Measurements from ENCODE around the gene TP73.

The TP73 gene

DNA sequence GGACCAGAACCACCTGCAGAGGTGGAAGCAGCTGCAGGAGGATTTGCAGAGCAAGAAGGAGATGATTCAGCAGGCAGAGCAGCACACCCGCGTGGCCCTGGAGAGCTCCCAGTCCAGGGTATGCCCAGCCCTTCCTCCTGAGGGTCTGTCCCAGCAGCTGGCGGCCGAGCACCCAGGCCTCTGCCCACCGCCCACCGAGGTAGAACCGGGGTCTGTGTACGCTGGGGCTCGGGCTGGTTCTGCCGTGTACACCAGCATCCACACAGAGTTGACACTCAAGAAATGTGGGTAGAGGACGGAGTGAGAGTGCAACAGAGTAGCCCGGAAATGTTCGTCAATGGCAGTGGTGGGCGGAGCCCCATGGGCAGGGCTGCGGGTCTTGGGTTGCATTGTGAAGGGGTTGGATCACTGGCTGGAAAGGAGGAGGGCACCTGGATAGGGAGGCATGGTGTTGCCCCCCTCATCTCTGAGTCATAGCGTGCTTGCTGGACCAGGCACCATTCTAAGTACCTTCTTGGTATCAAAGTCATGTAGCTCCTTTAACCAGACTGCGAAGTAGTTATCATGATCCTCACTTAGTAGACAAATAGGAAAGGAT lies 115.1 kb downstream of the TP73 start:
- H3K4me3 ChIP-seq (ENCODE audit: low read depth, low read length): no peak overlapping the region
- in situ Hi-C loops (cut with HindIII; ENCODE audit: low sequenced_read_pairs): no loop called here
- TF ChIP-seq, protein P1, sequence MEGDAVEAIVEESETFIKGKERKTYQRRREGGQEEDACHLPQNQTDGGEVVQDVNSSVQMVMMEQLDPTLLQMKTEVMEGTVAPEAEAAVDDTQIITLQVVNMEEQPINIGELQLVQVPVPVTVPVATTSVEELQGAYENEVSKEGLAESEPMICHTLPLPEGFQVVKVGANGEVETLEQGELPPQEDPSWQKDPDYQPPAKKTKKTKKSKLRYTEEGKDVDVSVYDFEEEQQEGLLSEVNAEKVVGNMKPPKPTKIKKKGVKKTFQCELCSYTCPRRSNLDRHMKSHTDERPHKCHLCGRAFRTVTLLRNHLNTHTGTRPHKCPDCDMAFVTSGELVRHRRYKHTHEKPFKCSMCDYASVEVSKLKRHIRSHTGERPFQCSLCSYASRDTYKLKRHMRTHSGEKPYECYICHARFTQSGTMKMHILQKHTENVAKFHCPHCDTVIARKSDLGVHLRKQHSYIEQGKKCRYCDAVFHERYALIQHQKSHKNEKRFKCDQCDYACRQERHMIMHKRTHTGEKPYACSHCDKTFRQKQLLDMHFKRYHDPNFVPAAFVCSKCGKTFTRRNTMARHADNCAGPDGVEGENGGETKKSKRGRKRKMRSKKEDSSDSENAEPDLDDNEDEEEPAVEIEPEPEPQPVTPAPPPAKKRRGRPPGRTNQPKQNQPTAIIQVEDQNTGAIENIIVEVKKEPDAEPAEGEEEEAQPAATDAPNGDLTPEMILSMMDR (IDR thresholded peaks at IDR 0.05; ENCODE audit: low read depth, low read length): no peak
- no peak for DNase-seq (ENCODE audit: low read depth, low spot score)

DNA sequence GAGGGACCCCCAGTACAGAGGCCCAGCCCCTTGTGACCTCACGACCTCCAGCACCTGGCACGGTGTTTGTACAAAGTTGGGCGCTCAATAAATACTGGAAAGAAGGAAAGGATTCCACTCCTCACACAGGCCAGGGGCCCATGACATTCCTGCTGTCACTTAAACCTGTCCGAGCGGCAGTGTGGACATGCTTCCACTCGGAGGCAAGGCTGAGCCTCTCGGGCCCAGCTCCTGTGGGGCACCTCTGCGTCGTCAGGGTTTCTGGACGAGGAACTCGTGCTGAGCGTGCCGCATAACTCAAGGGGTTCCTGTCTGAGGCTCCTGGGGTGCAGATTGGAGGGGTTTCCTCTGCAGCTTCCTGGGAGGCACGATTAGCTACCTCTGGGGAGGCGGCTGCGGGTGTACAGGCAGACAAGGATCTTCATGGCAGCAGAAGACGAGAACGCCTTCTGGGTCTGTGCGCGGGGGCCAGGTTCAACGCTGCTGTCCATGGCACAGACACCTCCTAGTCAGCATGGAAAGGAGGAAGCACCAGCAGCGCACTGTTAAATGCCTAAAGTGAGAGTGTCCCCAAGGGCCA lies 116.6 kb downstream of the TP73 start:
- TF ChIP-seq, protein P1 (IDR thresholded peaks at IDR 0.05; ENCODE audit: low read depth, low read length): no peak
- no peak for DNase-seq (ENCODE audit: low read depth, low spot score)
- no peak overlapping the region for H3K4me3 ChIP-seq (ENCODE audit: low read depth, low read length)
- in situ Hi-C loops (cut with HindIII; ENCODE audit: low sequenced_read_pairs): no loop called here

DNA sequence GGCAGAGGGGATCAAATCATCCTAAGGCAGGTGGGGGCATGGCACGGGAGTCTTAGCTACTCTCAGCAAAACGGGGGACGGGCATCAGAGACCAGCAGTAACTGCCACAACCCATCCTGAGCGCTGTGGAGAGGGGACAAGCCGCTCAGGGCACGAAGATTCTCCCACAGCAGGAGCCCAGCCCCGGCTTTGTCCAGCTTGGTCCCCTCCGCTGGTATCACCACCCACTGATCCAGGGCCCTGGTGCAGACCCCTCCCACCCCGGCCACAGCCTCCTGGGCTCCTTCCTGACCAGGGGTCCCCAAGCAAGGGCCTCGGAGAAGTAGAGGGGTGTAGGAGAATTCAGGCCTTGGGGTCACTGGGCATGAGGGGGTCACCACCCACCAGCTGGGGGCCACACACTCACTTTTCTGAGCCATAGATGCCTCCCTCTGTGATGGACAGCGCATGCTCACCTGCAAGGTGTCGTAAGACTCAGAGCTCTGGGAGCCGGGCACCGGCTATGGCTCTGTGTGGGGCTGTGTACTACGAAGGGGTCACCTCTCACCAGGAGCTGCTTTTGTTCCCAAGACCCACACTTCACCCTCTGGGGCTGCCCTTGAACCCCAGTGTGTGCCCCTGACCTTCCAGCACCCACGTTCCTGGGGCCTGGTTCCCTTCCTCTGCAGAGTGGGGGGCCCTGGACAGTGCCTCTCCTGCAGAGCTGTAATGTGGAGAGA lies 117.9 kb downstream of the TP73 start:
- H3K4me3 ChIP-seq (ENCODE audit: low read depth, low read length): no peak overlapping the region
- no peak for DNase-seq (ENCODE audit: low read depth, low spot score)
- in situ Hi-C loops (cut with HindIII; ENCODE audit: low sequenced_read_pairs): no loop called here
- TF ChIP-seq, protein P1 (IDR thresholded peaks at IDR 0.05; ENCODE audit: low read depth, low read length): no peak

DNA sequence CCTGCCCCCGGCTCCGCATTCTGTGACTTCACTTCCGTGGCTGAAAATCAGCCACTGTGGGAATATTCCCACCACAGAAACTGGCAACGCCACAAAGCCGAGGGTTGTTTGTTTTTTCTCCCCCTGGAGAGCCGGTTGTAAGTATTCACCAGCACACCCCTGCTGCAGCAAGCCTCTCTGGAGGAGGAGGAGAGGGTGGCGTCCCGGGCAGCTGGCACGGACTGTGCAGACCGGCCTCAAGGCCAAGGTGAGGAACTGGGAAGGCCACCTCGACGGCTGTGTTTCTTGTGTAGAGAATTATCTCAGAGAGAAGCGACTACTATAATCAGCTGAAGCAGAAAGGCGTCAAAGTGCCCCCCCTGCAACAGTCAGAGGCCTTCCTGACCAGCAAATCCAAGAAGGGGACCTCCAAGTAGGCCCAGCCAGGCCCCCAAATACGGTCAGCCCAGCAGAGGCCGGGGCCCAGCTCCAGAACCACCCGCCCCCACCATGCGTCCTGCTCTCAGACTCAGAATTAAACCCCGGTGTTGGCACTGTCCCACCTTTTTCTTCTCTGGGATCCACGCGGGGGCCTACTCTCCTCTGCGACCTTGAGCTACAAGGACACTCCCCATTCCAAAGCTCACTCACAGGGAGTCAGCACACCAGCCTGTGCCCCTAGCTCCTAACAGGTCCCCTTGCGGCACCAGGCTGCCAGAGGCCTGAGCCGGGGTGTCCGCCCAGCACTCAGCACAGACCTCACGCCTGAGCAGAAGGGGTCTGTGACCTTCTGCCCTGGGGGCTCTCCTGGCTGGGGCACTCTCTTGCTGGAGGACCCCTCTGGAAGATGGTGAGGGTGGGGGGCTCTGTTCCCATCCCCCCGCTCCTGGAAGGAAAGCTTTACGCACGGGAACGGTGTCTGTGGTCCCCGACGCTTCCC lies 119.1 kb downstream of the TP73 start:
- peak overlapping the region; percentile 45 for H3K4me3 ChIP-seq (ENCODE audit: low read depth, low read length)
- DNase-seq (ENCODE audit: low read depth, low spot score): no peak
- TF ChIP-seq, protein P1 (IDR thresholded peaks at IDR 0.05; ENCODE audit: low read depth, low read length): no peak
- in situ Hi-C loops (cut with HindIII; ENCODE audit: low sequenced_read_pairs): no loop called here

DNA sequence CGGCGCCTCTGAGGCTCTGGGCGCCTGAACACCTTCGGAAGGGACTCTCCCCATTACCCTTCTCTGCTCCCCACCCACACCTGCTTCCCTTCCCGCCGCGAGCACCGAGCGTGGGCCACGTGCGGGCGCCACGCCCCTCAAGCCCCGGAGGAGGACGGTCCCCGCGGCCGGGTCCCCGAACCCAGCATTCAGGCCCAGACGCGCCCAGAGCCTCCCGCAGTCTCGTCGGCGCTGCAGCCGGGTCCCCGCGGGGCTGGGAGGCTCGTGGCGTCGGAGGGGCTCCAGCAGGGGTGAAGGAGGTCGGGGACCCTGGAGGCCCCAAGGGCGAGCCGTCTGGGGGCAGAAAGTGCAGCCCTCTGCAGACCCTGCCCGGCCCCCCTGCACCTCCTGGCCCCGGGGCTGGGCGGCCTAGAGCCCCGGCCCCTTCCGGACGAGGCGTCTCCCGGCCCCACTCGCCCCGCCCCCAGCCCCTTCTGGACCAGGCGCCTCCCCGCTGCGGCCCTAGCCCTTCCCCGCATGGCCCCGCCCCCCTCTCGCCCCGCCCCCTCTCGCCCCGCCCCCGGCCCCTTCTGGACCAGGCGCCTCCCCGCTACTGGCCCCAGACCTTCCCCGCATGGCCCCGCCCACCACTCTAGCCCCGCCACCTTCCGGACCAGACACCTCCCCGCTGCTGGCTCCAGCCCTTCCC lies 119.9 kb downstream of the TP73 start:
- DNase-seq (ENCODE audit: low read depth, low spot score): peak; percentile 66
- TF ChIP-seq, protein P1 (IDR thresholded peaks at IDR 0.05; ENCODE audit: low read depth, low read length): no peak

More for the DNA sequence above, 119.9 kb downstream of the TP73 start:
- in situ Hi-C loops (cut with HindIII; ENCODE audit: low sequenced_read_pairs): no loop called here
- peak overlapping the region; percentile 45 for H3K4me3 ChIP-seq (ENCODE audit: low read depth, low read length)
